SIG-M5 treated with dmso at 0.1 percent for 504 hours (cell line): ENCODE results near the gene SLCO3A1.
"Not testable (repeated sequence)": the region's sequence is repeated elsewhere in the genome, so short reads cannot be mapped to it uniquely, and the experiment has no call there.

Experiments used
- DNase-seq: peaks from one replicate; lab custom pipeline; 2025; ENCODE audit not compliant: unreplicated experiment; lab: John Stamatoyannopoulos, UW

The SLCO3A1 gene

GRCh38 chr15:91961357-91961756 is 107.8 kb downstream of the SLCO3A1 start:
- no peak for DNase-seq

GRCh38 chr15:91963747-91964146 is 110.2 kb downstream of the SLCO3A1 start:
- not testable (repeated sequence) for DNase-seq

- no peak for DNase-seq
These were observed 112.1 kb downstream of the SLCO3A1 start for GRCh38 chr15:91965501-91966193.

- DNase-seq = no peak
These were observed 112.7 kb downstream of the SLCO3A1 start for GRCh38 chr15:91966194-91966552.

GRCh38 chr15:91967935-91968606 is 114.6 kb downstream of the SLCO3A1 start:
- no peak for DNase-seq

GRCh38 chr15:91968610-91969009 is 115.1 kb downstream of the SLCO3A1 start:
- DNase-seq = no peak

GRCh38 chr15:91970142-91970541 is 116.6 kb downstream of the SLCO3A1 start:
- no peak for DNase-seq

- DNase-seq = peak; percentile 5
These were observed 120.0 kb downstream of the SLCO3A1 start for GRCh38 chr15:91973481-91973880.

- no peak for DNase-seq
These were observed 120.8 kb downstream of the SLCO3A1 start for GRCh38 chr15:91974321-91974720.

- DNase-seq = no peak
These were observed 121.9 kb downstream of the SLCO3A1 start for GRCh38 chr15:91975241-91975978.

- no peak for DNase-seq
These were observed 123.5 kb downstream of the SLCO3A1 start for GRCh38 chr15:91976966-91977365.

GRCh38 chr15:91980502-91981267 is 127.2 kb downstream of the SLCO3A1 start:
- DNase-seq = no peak

- DNase-seq = no peak
These were observed 128.6 kb downstream of the SLCO3A1 start for GRCh38 chr15:91981821-91982800.

GRCh38 chr15:91983729-91984340 is 130.3 kb downstream of the SLCO3A1 start:
- no peak for DNase-seq

- DNase-seq = no peak
These were observed 131.8 kb downstream of the SLCO3A1 start for GRCh38 chr15:91985297-91985696.

GRCh38 chr15:91988071-91988470 is 134.6 kb downstream of the SLCO3A1 start:
- no peak for DNase-seq

GRCh38 chr15:91988655-91989054 is 135.1 kb downstream of the SLCO3A1 start:
- DNase-seq = no peak

- no peak for DNase-seq
These were observed 136.3 kb downstream of the SLCO3A1 start for GRCh38 chr15:91989821-91990220.

- no peak for DNase-seq
These were observed 139.4 kb downstream of the SLCO3A1 start for GRCh38 chr15:91992945-91993344.

GRCh38 chr15:91995146-91995545 is 141.6 kb downstream of the SLCO3A1 start:
- DNase-seq = no peak
